Measurements from ENCODE around the gene KIF15. TPM values are rescaled to one million over a fixed set of nuclear protein-coding genes. Genes with fewer than 3 reads are reported as not detected.

Gene KIF15
- total and polyA plus RNA-seq, 3 donors from 2014 or later = 10.1 to 26.5 (median 16.7) TPM

DNA sequence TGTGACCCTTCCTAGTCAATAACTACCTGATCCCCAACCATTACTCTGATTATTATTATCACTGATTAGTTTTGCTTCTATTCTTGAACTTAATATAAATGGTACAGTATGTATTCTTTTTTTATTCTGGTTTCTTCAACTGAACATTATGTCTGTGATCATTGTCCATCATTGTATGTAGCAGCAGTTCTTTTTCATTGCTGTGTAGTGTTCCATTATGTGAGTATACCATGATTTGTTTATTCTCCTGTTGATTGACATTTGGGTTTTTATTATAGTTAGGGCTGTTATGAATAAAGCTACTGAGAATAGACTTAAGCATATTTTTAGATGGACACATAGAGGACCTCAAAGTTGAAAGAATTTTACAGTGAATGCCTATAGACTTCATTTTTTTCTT is 2.7 kb downstream of the KIF15 start:
- DNase-seq = no peak
- no peak overlapping the region for H3K27ac ChIP-seq
- intact Hi-C loops (cut with DNase I; ENCODE audit: low total_unique reads) = no loop called here
- peaks cover 5% of the 10 kb centered on the region for H3K4me1 ChIP-seq
- no peaks in the 10 kb centered on the region for H3K27me3 ChIP-seq
- no peaks in the 10 kb centered on the region for H3K36me3 ChIP-seq (ENCODE audit: low read depth, missing control alignments)
- no peak for TF ChIP-seq POLR2A (IDR thresholded peaks at IDR 0.05)
- TF ChIP-seq, protein P1, sequence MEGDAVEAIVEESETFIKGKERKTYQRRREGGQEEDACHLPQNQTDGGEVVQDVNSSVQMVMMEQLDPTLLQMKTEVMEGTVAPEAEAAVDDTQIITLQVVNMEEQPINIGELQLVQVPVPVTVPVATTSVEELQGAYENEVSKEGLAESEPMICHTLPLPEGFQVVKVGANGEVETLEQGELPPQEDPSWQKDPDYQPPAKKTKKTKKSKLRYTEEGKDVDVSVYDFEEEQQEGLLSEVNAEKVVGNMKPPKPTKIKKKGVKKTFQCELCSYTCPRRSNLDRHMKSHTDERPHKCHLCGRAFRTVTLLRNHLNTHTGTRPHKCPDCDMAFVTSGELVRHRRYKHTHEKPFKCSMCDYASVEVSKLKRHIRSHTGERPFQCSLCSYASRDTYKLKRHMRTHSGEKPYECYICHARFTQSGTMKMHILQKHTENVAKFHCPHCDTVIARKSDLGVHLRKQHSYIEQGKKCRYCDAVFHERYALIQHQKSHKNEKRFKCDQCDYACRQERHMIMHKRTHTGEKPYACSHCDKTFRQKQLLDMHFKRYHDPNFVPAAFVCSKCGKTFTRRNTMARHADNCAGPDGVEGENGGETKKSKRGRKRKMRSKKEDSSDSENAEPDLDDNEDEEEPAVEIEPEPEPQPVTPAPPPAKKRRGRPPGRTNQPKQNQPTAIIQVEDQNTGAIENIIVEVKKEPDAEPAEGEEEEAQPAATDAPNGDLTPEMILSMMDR (IDR thresholded peaks at IDR 0.05) = no peak
- H3K9me3 ChIP-seq = no peaks in the 10 kb centered on the region
- H3K4me3 ChIP-seq = no peak overlapping the region

DNA sequence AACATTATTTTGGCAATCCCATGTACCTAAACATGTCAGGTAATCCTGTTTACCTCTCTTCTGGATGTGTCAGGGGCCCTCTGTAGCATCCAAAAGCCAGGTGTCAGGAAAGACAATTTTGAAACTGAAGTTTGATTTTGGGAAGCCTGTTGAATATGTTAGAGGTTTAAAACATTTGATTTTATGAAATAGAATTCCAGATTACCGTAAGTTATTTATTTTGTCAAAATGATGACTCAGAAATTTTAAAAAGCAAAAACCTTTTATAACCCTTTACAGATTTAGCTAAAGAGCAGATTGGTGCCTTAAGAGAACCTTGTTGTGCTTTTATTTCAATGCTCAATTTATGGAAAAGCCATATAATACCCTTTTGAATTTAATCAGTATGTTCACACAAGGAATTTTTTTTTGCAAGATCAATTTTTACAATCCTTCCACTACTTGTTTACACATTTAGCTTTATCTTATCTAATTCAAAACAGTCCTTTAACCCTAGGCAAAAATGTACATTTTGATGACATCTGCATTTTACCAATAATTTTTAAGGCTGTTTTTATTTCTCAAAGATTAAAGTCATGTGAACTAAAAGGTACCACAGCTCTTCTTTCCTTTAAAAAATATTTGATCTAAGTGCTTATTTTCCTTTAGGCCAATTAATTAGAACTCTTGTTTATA is 10.0 kb downstream of the KIF15 start:
- DNase-seq = no peak
- no peaks in the 10 kb centered on the region for H3K36me3 ChIP-seq (ENCODE audit: low read depth, missing control alignments)
- H3K4me3 ChIP-seq = no peak overlapping the region
- WGBS, 2 donors = 96 to 98% methylated on average over 1 of the region's 1 CpG
- H3K4me1 ChIP-seq = no peaks in the 10 kb centered on the region
- intact Hi-C loops (cut with DNase I; ENCODE audit: low total_unique reads) = no loop called here
- no peaks in the 10 kb centered on the region for H3K9me3 ChIP-seq
- no peaks in the 10 kb centered on the region for H3K27me3 ChIP-seq
- no peak for TF ChIP-seq POLR2A (IDR thresholded peaks at IDR 0.05)
- H3K27ac ChIP-seq = no peak overlapping the region

DNA sequence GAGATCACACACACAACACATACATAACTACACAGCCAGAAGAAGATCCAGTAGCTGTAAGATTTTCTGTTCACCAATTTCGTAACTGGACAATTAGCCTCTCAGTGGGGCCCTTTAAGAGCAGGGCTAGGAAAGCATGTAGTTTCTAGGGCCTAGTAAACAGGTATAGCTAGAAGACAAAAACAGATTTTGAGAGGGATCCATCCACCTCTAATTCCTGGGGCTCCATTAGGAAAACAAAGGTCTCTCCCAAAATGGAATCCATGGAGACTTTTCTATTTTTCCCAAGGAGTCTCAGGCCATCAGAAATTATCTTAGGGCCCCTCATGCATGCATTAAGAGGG is 10.5 kb downstream of the KIF15 start:
- TF ChIP-seq POLR2A (IDR thresholded peaks at IDR 0.05) = no peak
- TF ChIP-seq, protein P1 (IDR thresholded peaks at IDR 0.05) = no peak
- 88 to 92% methylated on average over 1 of the region's 1 CpG for WGBS, 2 donors
- H3K27me3 ChIP-seq = no peaks in the 10 kb centered on the region
- no peak for DNase-seq
- H3K36me3 ChIP-seq (ENCODE audit: low read depth, missing control alignments) = no peaks in the 10 kb centered on the region
- no peaks in the 10 kb centered on the region for H3K4me1 ChIP-seq
- H3K27ac ChIP-seq = no peak overlapping the region
- intact Hi-C loops (cut with DNase I; ENCODE audit: low total_unique reads) = no loop called here
- H3K4me3 ChIP-seq = no peak overlapping the region
- H3K9me3 ChIP-seq = no peaks in the 10 kb centered on the region

DNA sequence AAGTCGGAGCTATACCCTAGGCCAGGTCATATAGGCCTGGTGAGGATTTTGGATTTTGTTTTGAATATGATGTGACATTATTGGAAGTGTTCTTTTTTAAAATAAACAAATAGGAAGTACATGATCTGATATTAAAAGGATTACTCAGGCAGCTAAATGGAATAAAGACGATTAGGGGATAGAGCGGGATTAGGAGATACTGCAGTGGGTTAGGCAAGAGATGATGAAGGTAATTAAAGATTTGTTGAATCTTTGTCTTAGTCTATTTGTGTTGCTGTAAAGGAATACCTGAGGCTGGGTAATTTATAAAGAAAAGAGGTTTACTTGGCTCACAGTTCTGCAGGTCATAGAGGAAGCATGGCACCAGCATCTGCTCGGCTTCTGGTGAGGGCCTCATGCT is 21.3 kb downstream of the KIF15 start:
- intact Hi-C loops (cut with DNase I; ENCODE audit: low total_unique reads) = no loop called here
- Histone ChIP-seq H3K9me3 (no peaks in the 10 kb centered on the region), H3K4me1 (no peaks in the 10 kb centered on the region), H3K27me3 (no peaks in the 10 kb centered on the region), H3K4me3 (no peak overlapping the region), H3K27ac (no peak overlapping the region), H3K36me3 (ENCODE audit: low read depth, missing control alignments) (no peaks in the 10 kb centered on the region)
- 95 to 98% methylated on average over 4 of the region's 4 CpGs for WGBS, 2 donors
- no peak for DNase-seq
- TF ChIP-seq, protein P1 (IDR thresholded peaks at IDR 0.05) = no peak
- no peak for TF ChIP-seq POLR2A (IDR thresholded peaks at IDR 0.05)

DNA sequence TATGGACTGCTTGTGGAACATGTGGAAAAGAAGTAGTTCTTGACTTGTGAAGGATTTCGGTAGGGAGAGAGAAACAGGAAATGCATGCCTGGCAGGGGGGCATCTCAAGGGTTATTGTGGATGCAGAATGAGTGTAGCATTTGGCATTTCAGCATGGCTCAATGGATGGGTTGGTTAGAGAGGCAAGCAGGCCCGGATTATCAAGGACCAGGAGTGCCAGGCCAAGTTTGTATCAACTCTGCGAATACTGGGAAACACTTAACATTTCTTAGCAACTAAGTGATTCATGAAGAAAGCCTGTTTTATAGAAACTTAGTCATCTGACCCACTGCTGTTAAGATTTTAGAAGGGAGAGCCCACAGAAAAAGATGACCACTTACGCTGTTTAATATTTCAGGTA is 33.6 kb downstream of the KIF15 start:
- H3K27me3 ChIP-seq = no peaks in the 10 kb centered on the region
- intact Hi-C loops (cut with DNase I; ENCODE audit: low total_unique reads) = no loop called here
- no peak overlapping the region for H3K4me3 ChIP-seq
- WGBS, 2 donors = 87 to 93% methylated on average over 4 of the region's 4 CpGs
- no peaks in the 10 kb centered on the region for H3K4me1 ChIP-seq
- TF ChIP-seq, protein P1 (IDR thresholded peaks at IDR 0.05) = no peak
- no peak for TF ChIP-seq POLR2A (IDR thresholded peaks at IDR 0.05)
- no peak for DNase-seq
- no peaks in the 10 kb centered on the region for H3K36me3 ChIP-seq (ENCODE audit: low read depth, missing control alignments)
- no peak overlapping the region for H3K27ac ChIP-seq
- H3K9me3 ChIP-seq = no peaks in the 10 kb centered on the region

Measured in testis (tissue), 3 donors.